IMR-90 (cell line): ENCODE measurements around the gene TCF4. TPM values are rescaled to one million over a fixed set of nuclear protein-coding genes. Genes with fewer than 3 reads are reported as not detected.
A peak's percentile ranks its signal among the peaks of the same experiment; 100 is the strongest.

Source experiments
- ATAC-seq: fragments of 200-7000 bp; cut with Tn5 transposase; 2 replicates; pipeline ENCODE4 v1.9.1; 2020; ENCODE audit warnings: low read depth, mild to moderate bottlenecking, moderate library complexity
- BruUV-seq: library from RNA; stranded (reverse); fragments of 400-500 nt; replicated peaks from 2 replicates; lab custom pipeline; 2021; lab: Mats Ljungman, UMichigan
- CTCF ChIA-PET: fragments of 300-600 bp; formaldehyde crosslinking; extraction: SDS; loops from one replicate; lab custom pipeline; 2021; ENCODE audit warnings: antibody characterized with exemption; lab: Yijun Ruan, JAX
- POLR2A ChIA-PET: fragments of 300-600 bp; sonication (Branson Sonifier 250); formaldehyde crosslinking; loops from one replicate; lab custom pipeline; 2022; ENCODE audit warnings: antibody characterized with exemption; ENCODE audit not compliant: unreplicated experiment; lab: Charles Lee
- DNase-seq: peaks from one replicate; pipeline ENCODE4 v3.0.0; 2013
- H2AFZ ChIP-seq: replicated peaks from 2 replicates; pipeline ENCODE3; 2013; ENCODE audit warnings: low read length, mild to moderate bottlenecking; ENCODE audit not compliant: poor library complexity
- H2AK5ac ChIP-seq: 2 replicates; pipeline ENCODE4 v1.6.1; 2013; ENCODE audit warnings: low read depth, low read length, inconsistent platforms
- H2AK9ac ChIP-seq: replicated peaks from 2 replicates; pipeline ENCODE3; 2013; ENCODE audit warnings: mild to moderate bottlenecking, low read depth, low read length, moderate library complexity; ENCODE audit not compliant: poor library complexity
- H2BK120ac ChIP-seq: 2 replicates; pipeline ENCODE4 v1.6.1; 2013; ENCODE audit warnings: low read depth, low read length, inconsistent platforms
- H2BK15ac ChIP-seq: 3 replicates; pipeline ENCODE4 v1.6.1; 2013; ENCODE audit warnings: low read depth, low read length, inconsistent platforms
- H2BK20ac ChIP-seq: 2 replicates; pipeline ENCODE4 v1.6.1; 2013; ENCODE audit warnings: low read depth, mild to moderate bottlenecking, inconsistent platforms, low read length, moderate library complexity
- H2BK5ac ChIP-seq: 2 replicates; pipeline ENCODE4 v1.6.1; 2013; ENCODE audit warnings: mild to moderate bottlenecking, low read depth, low read length, inconsistent platforms; ENCODE audit not compliant: poor library complexity, severe bottlenecking
- H3K14ac ChIP-seq: replicated peaks from 2 replicates; pipeline ENCODE4 v1.6.1; 2013; ENCODE audit warnings: low read depth, low read length, inconsistent platforms
- H3K18ac ChIP-seq: 2 replicates; pipeline ENCODE4 v1.6.1; 2013; ENCODE audit warnings: low read depth, low read length, control low read depth
- H3K23ac ChIP-seq: 2 replicates; pipeline ENCODE4 v1.6.1; 2013; ENCODE audit warnings: low read depth, low read length, inconsistent platforms
- H3K27ac ChIP-seq: 2 replicates; pipeline ENCODE4 v1.5.1; 2013; ENCODE audit warnings: mild to moderate bottlenecking, control low read depth, low read length; ENCODE audit not compliant: insufficient read depth
- H3K27me3 ChIP-seq: 2 replicates; pipeline ENCODE4 v1.6.1; 2013; ENCODE audit warnings: low read length; ENCODE audit not compliant: control insufficient read depth, insufficient read depth
- H3K36me3 ChIP-seq: 2 replicates; pipeline ENCODE4 v1.6.1; 2013; ENCODE audit warnings: low read length, mixed read lengths; ENCODE audit not compliant: control insufficient read depth, insufficient read depth
- H3K4ac ChIP-seq: 2 replicates; pipeline ENCODE4 v1.6.1; 2013; ENCODE audit warnings: low read depth, low read length, inconsistent platforms
- H3K4me1 ChIP-seq: 2 replicates; pipeline ENCODE4 v1.6.1; 2013; ENCODE audit warnings: low read length, mixed read lengths; ENCODE audit not compliant: control insufficient read depth, insufficient read depth
- H3K4me2 ChIP-seq: 2 replicates; pipeline ENCODE4 v1.6.1; 2013; ENCODE audit warnings: low read depth, mild to moderate bottlenecking, control low read depth, low read length, moderate library complexity
- H3K4me3 ChIP-seq: 2 replicates; pipeline ENCODE4 v1.5.1; 2013; ENCODE audit warnings: low read depth, mild to moderate bottlenecking, control low read depth, low read length, moderate library complexity; ENCODE audit not compliant: insufficient read depth
- H3K56ac ChIP-seq: 2 replicates; pipeline ENCODE4 v1.6.1; 2013; ENCODE audit warnings: low read length, inconsistent platforms; ENCODE audit not compliant: insufficient read depth; ENCODE audit errors: extremely low read depth
- H3K79me1 ChIP-seq, 2 experiments: 2 replicates each; pipeline ENCODE4 v1.6.1; 2013; ENCODE audit warnings: low read length in 2 of 2, inconsistent platforms in 1 of 2, low read depth in 1 of 2
- H3K9ac ChIP-seq: 2 replicates; pipeline ENCODE4 v1.6.1; 2013; ENCODE audit warnings: low read depth, low read length, control low read depth
- H3K9me1 ChIP-seq: 2 replicates; pipeline ENCODE4 v1.6.1; 2013; ENCODE audit warnings: low read length, inconsistent platforms; ENCODE audit not compliant: insufficient read depth
- H3K9me3 ChIP-seq: 2 replicates; pipeline ENCODE4 v1.6.1; 2013; ENCODE audit warnings: low read length; ENCODE audit not compliant: control insufficient read depth, insufficient read depth
- H4K20me1 ChIP-seq: 2 replicates; pipeline ENCODE4 v1.6.1; 2013; ENCODE audit warnings: low read length, inconsistent platforms; ENCODE audit not compliant: insufficient read depth
- H4K5ac ChIP-seq: 2 replicates; pipeline ENCODE4 v1.6.1; 2013; ENCODE audit warnings: mild to moderate bottlenecking, low read depth, low read length, control low read depth
- H4K8ac ChIP-seq, 2 experiments: 2 replicates each; pipeline ENCODE4 v1.6.1; 2013; ENCODE audit warnings: low read depth in 2 of 2, low read length in 2 of 2, control low read depth in 1 of 2, inconsistent platforms in 1 of 2
- H4K91ac ChIP-seq: 2 replicates; pipeline ENCODE4 v1.6.1; 2013; ENCODE audit warnings: low read depth, low read length, inconsistent platforms; ENCODE audit not compliant: insufficient read depth
- BHLHE40 ChIP-seq: fragments of 150-350 bp; IDR thresholded peaks from 2 replicates; pipeline ENCODE4 v1.6.1; 2016; ENCODE audit warnings: mild to moderate bottlenecking, low read depth, low read length
- WGBS, 2 experiments: methylation state at CpG; one replicate each; pipeline versions ENCODE4 v1.1.5 to v1.1.7; 2013; ENCODE audit warnings: missing lambda C conversion rate in 2 of 2; ENCODE audit not compliant: insufficient read length in 1 of 2; ENCODE audit errors: extremely low coverage in 2 of 2; 5-methylcytosine and 5-hydroxymethylcytosine counted together
- dilution Hi-C: fragments of 300-500 bp; cut with HindIII; formaldehyde crosslinking; loops from one replicate; pipeline ENCODE4 v1.14.3; 2018; ENCODE audit warnings: low sequenced_read_pairs; ENCODE audit not compliant: unreplicated experiment
- in situ Hi-C: fragments of 300-500 bp; cut with MboI; formaldehyde crosslinking; loops from 3 replicates; pipeline ENCODE4 v1.14.3; 2019; ENCODE audit warnings: low sequenced_read_pairs, inconsistent platforms, mixed read lengths
- intact Hi-C: fragments of 100-400 bp; cut with micrococcal nuclease; formaldehyde crosslinking; loops from 2 replicates; pipeline ENCODE4 v1.10.0; 2022
- polyA plus RNA-seq, 3 experiments: library from polyadenylated mRNA; depleted of rRNA; stranded (reverse); fragments of >200 nt; gene quantifications; 2 replicates each; pipeline ENCODE4 v1.2.3, GENCODE V29; 2012; ENCODE audit warnings: low replicate concordance in 1 of 3
- total RNA-seq: library from RNA; depleted of rRNA; stranded (reverse); fragments of >200 nt; gene quantifications from 2 replicates; pipeline ENCODE4 v1.2.3, GENCODE V29; 2012

Gene TCF4
- total and polyA plus RNA-seq, 2 of the 4 experiments (the other 2 are of a cell fraction) = 30.0 to 87.1 TPM

- H3K27me3 ChIP-seq = no peaks in the 10 kb centered on the region
- H3K4me3 ChIP-seq = no peak overlapping the region
- H3K4ac ChIP-seq = no peak overlapping the region
- no peak overlapping the region for H2BK5ac ChIP-seq
- in situ Hi-C loops (no loop called here), intact Hi-C loops (no loop called here), dilution Hi-C loops (no loop called here)
- H2AK9ac ChIP-seq = no peak overlapping the region
- no peak overlapping the region for H2AFZ ChIP-seq
- no peak overlapping the region for H4K91ac ChIP-seq
- H3K23ac ChIP-seq = peak overlapping the region; percentile 51; the same call in 1 of the 2 replicates
- no peak overlapping the region for H3K56ac ChIP-seq
- no peak overlapping the region; the same call in 1 of the 2 replicates for H2AK5ac ChIP-seq
- H3K9me3 ChIP-seq = no peaks in the 10 kb centered on the region
- no peak for DNase-seq
- no CpG with 5 or more reads among the region's 2 CpGs for WGBS, 2 experiments
- no peak overlapping the region for H2BK120ac ChIP-seq
- H3K9ac ChIP-seq = no peak overlapping the region
- no peak overlapping the region for H4K8ac ChIP-seq
- ChIA-PET POLR2A (no interaction called here), CTCF (no interaction called here)
- H3K14ac ChIP-seq = no peak overlapping the region
- no TSS peak for BruUV-seq
- no peaks in the 10 kb centered on the region for H3K4me1 ChIP-seq
- peaks cover 3% of the 10 kb centered on the region for H3K9me1 ChIP-seq
- H3K27ac ChIP-seq = no peak overlapping the region
- H2BK20ac ChIP-seq = no peak overlapping the region
- no peak overlapping the region for H2BK15ac ChIP-seq
- H3K79me1 ChIP-seq = peaks cover 37 to 47% of the 10 kb centered on the region in 2 experiments
- no peak for TF ChIP-seq BHLHE40
- H3K18ac ChIP-seq = no peak overlapping the region
- H4K5ac ChIP-seq = no peak overlapping the region
- ATAC-seq = no peak
- no peak overlapping the region for H3K4me2 ChIP-seq
- no peaks in the 10 kb centered on the region for H3K36me3 ChIP-seq
- no peaks in the 10 kb centered on the region; the same call in 1 of the 2 replicates for H4K20me1 ChIP-seq
Observed at GRCh38 chr18:55365342-55365741, 222.7 kb downstream of the TCF4 start.
